Measurements from ENCODE around the gene BEND3. TPM values are rescaled to one million over a fixed set of nuclear protein-coding genes. Genes with fewer than 3 reads are reported as not detected.
"Not testable (repeated sequence)": the region's sequence is repeated elsewhere in the genome, so short reads cannot be mapped to it uniquely, and the experiment has no call there.

Gene BEND3
- total RNA-seq, 1 donor from 2014 or later: 3.8 TPM

DNA sequence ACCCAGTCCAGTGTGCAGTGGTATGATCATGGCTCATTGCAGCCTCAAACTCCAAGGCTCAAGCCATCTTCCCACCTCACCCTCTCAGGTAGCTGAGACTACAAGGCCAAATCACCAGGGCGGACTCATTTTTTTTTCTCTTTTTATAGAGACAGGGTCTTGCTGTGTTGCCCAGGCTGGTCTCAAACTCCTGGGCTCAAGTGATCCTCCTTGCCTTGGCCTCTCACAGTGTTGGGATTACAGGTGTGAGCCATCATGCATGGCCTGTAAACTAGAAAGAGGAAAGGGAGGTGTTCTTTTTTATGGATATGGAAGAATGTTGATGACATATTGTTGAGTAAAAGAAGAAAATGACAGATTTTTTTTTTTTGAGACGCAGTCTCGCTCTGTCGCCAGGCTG is 5.1 kb upstream of the BEND3 start:
- no peak for DNase-seq

- no peak for DNase-seq
Measured at GRCh38 chr6:107118976-107119375, 3.7 kb upstream of the BEND3 start.

DNA sequence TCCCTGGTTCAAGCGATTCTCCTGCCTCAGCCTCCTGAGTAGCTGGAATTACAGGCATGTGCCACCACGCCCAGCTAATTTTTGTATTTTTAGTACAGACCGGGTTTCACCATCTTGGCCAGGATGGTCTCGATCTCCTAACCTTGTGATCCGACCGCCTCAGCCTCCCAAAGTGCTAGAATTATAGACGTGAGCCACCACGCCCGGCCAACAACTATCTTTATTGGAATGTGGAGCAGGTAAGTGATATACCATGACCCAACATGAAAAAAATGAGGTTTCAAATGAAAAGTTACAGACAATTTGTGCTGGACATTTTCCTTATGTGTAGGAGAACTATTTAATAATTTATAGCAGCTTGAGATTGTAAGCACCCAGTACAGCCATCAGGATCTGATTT is 3.2 kb upstream of the BEND3 start:
- DNase-seq: not testable (repeated sequence)

DNA sequence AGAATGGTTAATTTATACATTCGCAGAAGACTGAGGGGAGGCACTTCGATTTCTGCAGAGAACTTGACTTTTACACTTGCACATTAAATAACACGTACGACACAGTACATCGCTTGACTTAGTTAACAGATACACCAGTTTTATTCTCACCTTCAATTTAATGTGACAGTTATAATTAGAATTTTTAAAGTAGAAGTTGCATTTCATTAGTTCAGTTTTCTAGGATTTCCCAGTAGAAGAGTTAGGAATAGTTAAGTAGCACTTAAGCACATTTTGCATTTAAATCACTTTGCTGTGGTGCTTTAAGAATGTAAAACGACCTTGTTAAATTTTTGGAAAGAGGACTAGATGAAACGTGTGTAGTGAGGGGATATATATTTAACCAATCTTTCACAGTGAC is 1.6 kb upstream of the BEND3 start:
- no peak for DNase-seq

- DNase-seq: peak; percentile 41
Measured at GRCh38 chr6:107116328-107116892, 1.1 kb upstream of the BEND3 start.

- DNase-seq: peak; percentile 69
Measured at GRCh38 chr6:107115695-107116327, 496 bp upstream of the BEND3 start.

DNA sequence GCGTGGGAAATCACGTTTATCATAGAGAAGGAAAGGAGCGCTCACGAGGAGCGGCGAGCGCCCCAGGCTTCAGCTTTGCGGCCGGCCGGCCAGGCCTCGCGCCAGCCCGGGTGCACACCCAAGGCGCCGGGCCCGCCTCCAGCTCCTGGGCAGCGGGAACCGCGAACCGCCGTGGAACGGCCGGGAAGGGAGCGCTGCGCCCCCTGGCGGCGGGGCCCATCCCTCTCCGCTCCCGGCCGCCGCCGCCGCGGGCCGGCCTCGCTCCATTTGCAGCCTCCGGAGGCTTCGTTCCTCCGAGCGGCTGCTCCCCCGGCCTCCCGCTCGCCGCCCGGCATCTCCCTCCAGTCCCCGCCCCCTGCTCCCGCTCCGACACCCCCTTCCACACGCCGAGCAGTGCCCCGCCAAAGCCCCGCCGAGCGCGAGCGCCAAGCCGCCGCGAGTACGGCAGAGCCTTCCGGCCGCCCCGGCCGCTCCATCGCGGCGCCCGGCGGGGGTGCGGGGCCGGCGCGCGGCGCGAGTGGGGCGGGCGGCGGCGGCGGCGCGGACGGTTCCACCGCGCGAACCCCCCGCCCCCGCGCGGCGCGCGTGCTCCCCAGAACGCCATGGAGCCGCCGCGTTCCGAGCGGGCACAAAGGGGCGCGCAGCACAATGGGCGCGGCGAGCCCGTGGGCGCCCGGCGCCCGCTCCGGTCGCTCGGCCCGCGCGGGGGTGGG is 946 bp downstream of the BEND3 start:
- peak; percentile 93 for DNase-seq

DNA sequence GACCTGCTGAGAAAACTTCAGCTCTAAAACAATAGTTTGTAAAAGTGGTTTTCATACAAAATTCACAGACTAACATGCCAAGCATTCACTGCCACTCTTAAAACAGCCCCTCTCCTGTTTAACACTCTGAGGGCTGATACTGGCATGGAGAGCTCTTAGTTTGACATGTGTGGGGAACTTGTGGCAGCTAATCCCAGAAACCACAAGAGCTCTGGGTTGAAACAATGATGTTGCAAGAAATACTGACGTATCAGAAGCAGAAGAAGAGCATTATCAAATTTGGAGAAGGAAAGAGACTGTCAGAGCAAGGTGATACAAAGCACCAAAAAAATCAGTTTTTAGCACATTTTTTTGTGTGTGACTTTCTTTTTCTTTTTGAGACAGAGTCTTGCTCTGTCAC is 5.1 kb downstream of the BEND3 start:
- no peak for DNase-seq

- DNase-seq: no peak
Measured at GRCh38 chr6:107108201-107108890, 7.0 kb downstream of the BEND3 start.

- no peak for DNase-seq
Measured at GRCh38 chr6:107107791-107108190, 7.5 kb downstream of the BEND3 start.

- DNase-seq: no peak
Measured at GRCh38 chr6:107106165-107106564, 9.2 kb downstream of the BEND3 start.

DNA sequence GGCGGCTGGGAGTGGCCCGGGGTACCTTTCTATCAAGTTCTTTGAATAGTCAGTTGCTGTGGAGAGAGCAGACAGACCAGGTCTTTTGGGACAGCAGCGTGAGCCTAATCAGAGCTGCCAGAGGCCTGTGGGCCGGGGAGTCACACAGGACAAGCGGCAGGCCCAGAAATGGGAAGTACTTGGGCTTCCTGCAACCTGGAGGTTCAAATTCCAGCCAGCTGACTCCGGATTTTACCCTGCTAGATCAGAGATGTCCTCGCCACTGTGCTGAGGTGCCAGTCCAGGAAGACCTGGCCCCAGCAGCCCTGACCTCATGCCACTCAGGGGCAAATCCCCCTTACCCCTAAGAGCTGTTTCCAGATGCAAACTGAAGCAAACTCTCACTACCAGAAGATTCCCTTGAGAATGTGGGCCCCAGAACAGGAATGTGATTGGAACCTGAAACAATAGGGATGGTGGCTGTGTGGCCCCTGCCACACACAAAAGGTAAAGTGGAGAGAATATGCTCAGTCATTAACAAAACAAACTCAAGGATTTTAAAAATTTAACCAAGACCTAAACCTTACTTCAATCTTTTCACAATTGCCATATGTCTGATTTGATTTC is 9.7 kb downstream of the BEND3 start:
- DNase-seq: no peak

- no peak for DNase-seq
Measured at GRCh38 chr6:107103082-107103481, 12.2 kb downstream of the BEND3 start.

- DNase-seq: no peak
Measured at GRCh38 chr6:107102414-107102805, 12.9 kb downstream of the BEND3 start.

DNA sequence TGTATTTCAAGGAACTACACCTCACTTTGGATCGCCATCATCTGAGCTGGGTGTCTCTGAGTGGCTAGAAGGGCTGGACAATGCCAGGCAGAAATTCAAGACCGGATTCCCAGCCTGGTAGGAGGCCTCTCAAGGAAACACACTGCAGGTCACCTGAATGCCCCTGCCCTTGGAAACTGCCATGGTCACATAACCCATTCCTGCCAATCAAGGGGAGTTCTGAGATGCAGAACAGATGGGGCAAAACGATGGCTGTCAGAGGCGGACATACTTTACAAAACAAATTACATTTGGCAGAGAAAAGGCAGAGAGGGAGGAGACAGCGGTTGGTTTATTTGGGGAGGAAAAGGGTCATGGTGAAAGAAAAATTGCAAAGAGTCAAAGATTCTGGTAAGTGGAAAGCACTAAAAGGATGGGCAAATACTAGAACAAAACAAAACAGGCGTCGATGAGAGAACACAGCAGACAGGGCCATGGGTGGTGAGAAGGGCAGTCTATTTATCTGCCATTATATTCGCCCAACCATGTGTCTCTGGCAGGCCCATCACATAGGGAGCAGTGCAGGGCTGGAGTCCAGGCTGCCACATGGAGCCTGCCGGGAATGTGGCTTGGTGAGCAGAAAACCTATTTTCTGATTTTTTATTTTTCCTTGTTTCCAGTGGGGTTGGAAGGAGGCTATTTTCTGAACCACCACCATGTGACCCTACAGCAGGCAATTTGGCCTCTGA is 13.5 kb downstream of the BEND3 start:
- no peak for DNase-seq

- DNase-seq: no peak
Measured at GRCh38 chr6:107101211-107101610, 14.1 kb downstream of the BEND3 start.

GRCh38 chr6:107098436-107099307 is 16.6 kb downstream of the BEND3 start:
- DNase-seq: no peak

DNA sequence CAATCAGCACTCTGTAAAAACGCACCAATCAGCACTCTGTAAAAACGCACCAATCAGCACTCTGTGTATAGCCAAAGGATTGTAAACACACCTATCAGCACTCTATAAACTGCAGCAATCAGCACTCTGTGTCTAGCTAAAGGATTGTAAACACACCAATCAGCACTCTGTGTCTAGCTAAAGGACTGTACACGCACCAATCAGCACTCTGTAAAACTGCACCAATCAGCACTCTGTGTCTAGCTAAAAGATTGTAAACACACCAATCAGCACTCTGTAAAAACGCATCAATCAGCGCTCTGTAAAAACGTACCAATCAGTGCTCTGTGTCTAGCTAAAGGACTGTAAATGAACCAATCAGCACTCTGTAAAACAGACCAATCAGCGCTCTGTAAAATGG is 30.9 kb downstream of the BEND3 start:
- DNase-seq: not testable (repeated sequence)

DNA sequence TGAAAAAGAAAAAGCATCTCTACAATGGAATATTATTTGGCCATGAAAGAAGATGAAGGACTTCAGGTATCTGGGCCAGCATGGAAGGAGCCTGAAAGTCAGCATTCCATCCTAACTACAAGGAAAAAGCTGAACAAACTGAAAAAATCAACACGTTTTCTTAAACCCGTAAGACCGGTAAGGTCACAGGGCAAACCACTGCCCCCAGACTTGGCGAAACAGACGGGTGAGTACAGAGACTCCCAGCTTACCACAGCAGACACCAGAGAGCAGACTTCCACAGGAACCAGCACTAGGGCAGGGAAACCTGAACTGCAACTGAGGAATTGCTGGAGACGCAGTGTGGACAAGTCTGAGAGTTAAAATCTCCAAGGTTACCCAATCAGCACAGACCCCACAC is 31.4 kb downstream of the BEND3 start:
- DNase-seq: no peak

DNA sequence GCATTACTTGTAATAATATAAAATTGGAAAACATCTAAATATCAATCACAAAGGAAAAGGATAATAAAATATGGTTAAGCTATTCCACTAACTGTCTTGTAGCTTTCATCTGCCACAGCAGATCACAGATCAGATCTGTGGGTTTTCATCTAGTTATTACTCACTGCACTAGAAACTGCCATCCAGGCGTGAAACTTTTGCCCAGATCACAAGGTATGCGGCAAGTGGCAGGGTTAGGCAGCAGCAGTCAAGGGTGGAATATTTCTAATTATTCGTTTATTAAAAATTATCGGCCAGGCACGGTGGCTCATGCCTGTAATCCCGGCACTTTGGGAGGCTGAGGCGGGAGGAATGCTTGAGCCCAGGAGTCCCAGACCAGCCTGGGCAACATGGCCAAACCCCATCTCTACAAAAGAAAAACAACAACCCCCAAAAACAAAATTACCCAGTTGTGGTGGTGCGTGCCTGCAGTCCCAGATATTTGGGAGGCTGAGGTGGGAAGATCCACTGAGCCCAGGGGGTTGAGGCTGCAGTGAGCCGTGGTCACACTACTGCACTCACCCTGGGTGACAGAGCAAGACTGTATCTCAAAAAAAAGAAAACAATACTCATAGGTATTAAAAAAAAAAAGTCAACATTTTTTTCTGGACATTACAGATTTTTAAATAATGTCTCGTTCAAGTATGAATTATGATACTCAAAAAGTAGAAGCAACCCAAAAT is 32.1 kb downstream of the BEND3 start:
- no peak for DNase-seq

All from tongue (tissue), 2 donors.